Neural progenitor cell (in vitro differentiated cells): ENCODE measurements around the gene DIS3L2. TPM values are rescaled to one million over a fixed set of nuclear protein-coding genes. Genes with fewer than 3 reads are reported as not detected.

Experiments used
- DNase-seq: peaks from one replicate; pipeline ENCODE4 v3.0.0-alpha.2; 2016; ENCODE audit warnings: low spot score
- H2AFZ ChIP-seq: fragments of 200-600 bp; sonication (generic); replicated peaks from 2 replicates; pipeline ENCODE4 v1.6.1; 2016; ENCODE audit warnings: antibody characterized with exemption
- H3F3A ChIP-seq: fragments of 200-600 bp; sonication (generic); 2 replicates; pipeline ENCODE4 v1.6.1; 2016; ENCODE audit warnings: antibody characterized with exemption, low read depth
- H3K27ac ChIP-seq: fragments of 200-600 bp; sonication (generic); 2 replicates; pipeline ENCODE4 v1.5.1; 2016; ENCODE audit warnings: mild to moderate bottlenecking
- H3K27me3 ChIP-seq: fragments of 200-600 bp; sonication (generic); 2 replicates; pipeline ENCODE4 v1.6.1; 2016; ENCODE audit warnings: mild to moderate bottlenecking, moderate library complexity
- H3K36me3 ChIP-seq: fragments of 200-600 bp; sonication (generic); 2 replicates; pipeline ENCODE4 v1.5.1; 2016
- H3K4me1 ChIP-seq: fragments of 200-600 bp; sonication (generic); 2 replicates; pipeline ENCODE4 v1.6.1; 2016; ENCODE audit warnings: mixed run types
- H3K4me2 ChIP-seq: fragments of 200-600 bp; sonication (generic); 2 replicates; pipeline ENCODE4 v1.6.1; 2016
- H3K4me3 ChIP-seq: fragments of 200-600 bp; sonication (generic); 2 replicates; pipeline ENCODE4 v1.5.1; 2016
- H3K79me2 ChIP-seq: fragments of 200-600 bp; sonication (generic); 2 replicates; pipeline ENCODE4 v1.6.1; 2016; ENCODE audit warnings: low read depth
- H3K9ac ChIP-seq: fragments of 200-600 bp; sonication (generic); 2 replicates; pipeline ENCODE4 v1.6.1; 2016
- H3K9me3 ChIP-seq: fragments of 200-600 bp; sonication (generic); 2 replicates; pipeline ENCODE4 v1.5.1; 2016; ENCODE audit warnings: low read depth
- H4K20me1 ChIP-seq: fragments of 200-600 bp; sonication (generic); 2 replicates; pipeline ENCODE4 v1.6.1; 2016; ENCODE audit warnings: low read depth
- H3K27ac Mint-ChIP-seq: 3 replicates; pipeline ENCODE4 v1.8.0; 2021; ENCODE audit warnings: mixed read lengths
- H3K27me3 Mint-ChIP-seq: 2 replicates; pipeline ENCODE4 v1.8.0; 2022; ENCODE audit warnings: low read depth, mild to moderate bottlenecking, inconsistent platforms, moderate library complexity, mixed read lengths; ENCODE audit not compliant: insufficient read depth
- H3K36me3 Mint-ChIP-seq: 3 replicates; pipeline ENCODE4 v1.8.0; 2021; ENCODE audit warnings: mixed read lengths
- H3K4me1 Mint-ChIP-seq: 3 replicates; pipeline ENCODE4 v1.8.0; 2021; ENCODE audit warnings: mixed read lengths
- H3K4me3 Mint-ChIP-seq: 3 replicates; pipeline ENCODE4 v1.8.0; 2021; ENCODE audit warnings: mild to moderate bottlenecking, moderate library complexity, mixed read lengths
- H3K9me3 Mint-ChIP-seq: 3 replicates; pipeline ENCODE4 v1.8.0; 2020; ENCODE audit warnings: mixed read lengths
- EZH2 ChIP-seq: fragments of 200-600 bp; sonication (generic); IDR thresholded peaks from 2 replicates; pipeline ENCODE4 v1.6.1; 2017; ENCODE audit warnings: antibody characterized with exemption, mild to moderate bottlenecking, moderate library complexity
- EZH2phosphoT487 ChIP-seq: fragments of 200-600 bp; sonication (generic); IDR thresholded peaks from 2 replicates; pipeline ENCODE4 v1.6.1; 2017; ENCODE audit warnings: antibody characterized with exemption
- total RNA-seq: library from RNA; depleted of rRNA; stranded (reverse); fragments of >200 nt; gene quantifications from 2 replicates; pipeline ENCODE4 v1.2.3, GENCODE V29; 2015; ENCODE audit warnings: low replicate concordance
- TF ChIP-seq, protein P1 (sequence below): fragments of 200-600 bp; sonication (generic); IDR thresholded peaks from 2 replicates; pipeline ENCODE4 v1.5.1; 2017; ENCODE audit warnings: antibody characterized with exemption, mild to moderate bottlenecking

DIS3L2 gene
- total RNA-seq, 1 donor from 2014 or later: 23.2 TPM

DNA sequence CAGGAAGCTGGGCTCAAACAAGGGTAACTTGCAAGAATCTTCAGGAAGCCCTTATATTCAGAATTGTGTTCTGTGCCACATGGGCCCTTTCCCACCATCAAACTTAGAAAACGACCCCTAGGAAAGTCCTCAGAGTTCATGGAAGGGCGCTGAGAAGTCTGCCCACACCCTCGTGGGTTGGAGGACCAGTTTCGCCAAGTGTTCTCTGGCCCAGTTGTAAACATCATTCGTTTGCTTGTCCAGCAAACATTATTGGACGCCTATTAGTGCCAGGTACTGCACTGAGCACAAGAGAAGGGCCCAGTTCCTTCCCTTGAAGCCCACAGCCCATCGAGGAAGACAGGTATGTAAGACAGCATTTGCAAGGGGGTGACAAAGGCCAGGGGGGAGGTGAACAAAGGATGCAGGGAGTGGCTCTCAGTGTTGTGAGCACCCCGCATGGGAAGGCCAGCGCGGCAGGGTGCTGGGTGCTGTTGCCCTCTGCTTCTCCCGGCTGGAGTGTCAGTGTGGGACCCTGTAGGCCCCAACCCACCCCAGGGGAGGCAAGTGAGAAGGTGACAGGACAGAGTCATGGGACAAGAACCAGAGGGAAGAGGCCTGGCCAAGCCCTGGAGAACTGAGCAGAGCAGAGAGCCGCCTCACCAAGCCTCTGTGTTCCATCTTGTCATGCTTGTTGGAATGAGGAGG lies 356.8 kb downstream of the DIS3L2 start:
- H3K4me1 ChIP-seq: no peaks in the 10 kb centered on the region
- peaks cover 4% of the 10 kb centered on the region for H3K27me3 Mint-ChIP-seq

DNA sequence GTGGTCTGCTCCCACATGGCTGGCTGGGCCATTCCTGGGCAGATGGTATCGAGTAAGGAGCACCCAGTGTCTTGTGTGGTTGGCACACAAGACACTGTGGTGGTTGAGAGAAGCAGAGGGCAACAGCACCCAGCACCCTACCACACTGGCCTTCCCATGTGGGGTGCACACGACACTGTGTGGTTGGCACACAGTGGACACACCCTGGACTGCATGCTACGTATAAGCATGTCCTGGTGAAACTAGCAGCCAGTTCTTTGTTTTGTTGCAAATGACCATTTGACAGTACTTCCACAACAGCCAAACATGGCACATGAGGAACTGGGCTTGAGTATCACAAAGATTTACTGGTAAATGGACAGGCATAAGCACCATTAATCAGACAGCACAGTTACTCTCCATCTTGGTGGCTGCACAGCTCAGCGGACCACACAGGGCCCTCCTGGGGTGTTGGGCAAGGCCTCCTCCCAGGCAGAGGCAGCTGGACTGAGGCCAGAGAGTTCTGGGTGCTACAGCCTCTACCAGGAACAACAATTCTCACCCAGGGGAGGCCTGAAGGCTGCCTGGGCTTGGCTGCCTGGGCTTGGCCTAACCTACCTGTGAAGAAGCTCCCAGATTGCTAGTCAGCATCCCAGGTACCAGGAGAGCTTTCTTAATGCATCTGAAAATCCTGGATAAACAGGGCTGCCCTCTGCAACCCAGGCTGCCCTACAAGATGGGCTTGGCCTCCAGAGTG lies 357.7 kb downstream of the DIS3L2 start:
- Histone ChIP-seq H3K36me3 (no peaks in the 10 kb centered on the region), H3K9ac (no peak overlapping the region), H4K20me1 (peaks cover 2% of the 10 kb centered on the region), H3K9me3 (no peaks in the 10 kb centered on the region), H3K4me1 (no peaks in the 10 kb centered on the region), H3K27me3 (no peaks in the 10 kb centered on the region), H2AFZ (no peak overlapping the region), H3K4me2 (no peak overlapping the region), H3K4me3 (no peak overlapping the region), H3K27ac (no peak overlapping the region), H3F3A (no peaks in the 10 kb centered on the region), H3K79me2 (no peaks in the 10 kb centered on the region)
- Mint-ChIP-seq H3K27me3 (peaks cover 3% of the 10 kb centered on the region), H3K27ac (no peak overlapping the region), H3K4me3 (no peak overlapping the region), H3K4me1 (peaks cover 18% of the 10 kb centered on the region), H3K36me3 (peaks cover 4% of the 10 kb centered on the region), H3K9me3 (peaks cover 5% of the 10 kb centered on the region)
- DNase-seq: no peak
- TF ChIP-seq, protein P1, sequence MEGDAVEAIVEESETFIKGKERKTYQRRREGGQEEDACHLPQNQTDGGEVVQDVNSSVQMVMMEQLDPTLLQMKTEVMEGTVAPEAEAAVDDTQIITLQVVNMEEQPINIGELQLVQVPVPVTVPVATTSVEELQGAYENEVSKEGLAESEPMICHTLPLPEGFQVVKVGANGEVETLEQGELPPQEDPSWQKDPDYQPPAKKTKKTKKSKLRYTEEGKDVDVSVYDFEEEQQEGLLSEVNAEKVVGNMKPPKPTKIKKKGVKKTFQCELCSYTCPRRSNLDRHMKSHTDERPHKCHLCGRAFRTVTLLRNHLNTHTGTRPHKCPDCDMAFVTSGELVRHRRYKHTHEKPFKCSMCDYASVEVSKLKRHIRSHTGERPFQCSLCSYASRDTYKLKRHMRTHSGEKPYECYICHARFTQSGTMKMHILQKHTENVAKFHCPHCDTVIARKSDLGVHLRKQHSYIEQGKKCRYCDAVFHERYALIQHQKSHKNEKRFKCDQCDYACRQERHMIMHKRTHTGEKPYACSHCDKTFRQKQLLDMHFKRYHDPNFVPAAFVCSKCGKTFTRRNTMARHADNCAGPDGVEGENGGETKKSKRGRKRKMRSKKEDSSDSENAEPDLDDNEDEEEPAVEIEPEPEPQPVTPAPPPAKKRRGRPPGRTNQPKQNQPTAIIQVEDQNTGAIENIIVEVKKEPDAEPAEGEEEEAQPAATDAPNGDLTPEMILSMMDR: no peak
- TF ChIP-seq EZH2 (no peak), EZH2phosphoT487 (no peak)

More for the DNA sequence above, 356.8 kb downstream of the DIS3L2 start:
- Histone ChIP-seq H3K4me3 (no peak overlapping the region), H4K20me1 (no peaks in the 10 kb centered on the region), H3K27me3 (no peaks in the 10 kb centered on the region), H3K9ac (no peak overlapping the region), H3K27ac (no peak overlapping the region), H3K9me3 (peaks cover 3% of the 10 kb centered on the region), H3K79me2 (no peaks in the 10 kb centered on the region), H2AFZ (no peak overlapping the region), H3K36me3 (no peaks in the 10 kb centered on the region), H3K4me2 (no peak overlapping the region), H3F3A (no peaks in the 10 kb centered on the region)
- H3K4me1 Mint-ChIP-seq: peaks cover 14% of the 10 kb centered on the region
- H3K9me3 Mint-ChIP-seq: peaks cover 10% of the 10 kb centered on the region
- TF ChIP-seq EZH2phosphoT487 (no peak), EZH2 (no peak)
- TF ChIP-seq, protein P1: no peak
- H3K4me3 Mint-ChIP-seq: no peak overlapping the region
- no peak overlapping the region for H3K27ac Mint-ChIP-seq
- peaks cover 9% of the 10 kb centered on the region for H3K36me3 Mint-ChIP-seq
- no peak for DNase-seq

DNA sequence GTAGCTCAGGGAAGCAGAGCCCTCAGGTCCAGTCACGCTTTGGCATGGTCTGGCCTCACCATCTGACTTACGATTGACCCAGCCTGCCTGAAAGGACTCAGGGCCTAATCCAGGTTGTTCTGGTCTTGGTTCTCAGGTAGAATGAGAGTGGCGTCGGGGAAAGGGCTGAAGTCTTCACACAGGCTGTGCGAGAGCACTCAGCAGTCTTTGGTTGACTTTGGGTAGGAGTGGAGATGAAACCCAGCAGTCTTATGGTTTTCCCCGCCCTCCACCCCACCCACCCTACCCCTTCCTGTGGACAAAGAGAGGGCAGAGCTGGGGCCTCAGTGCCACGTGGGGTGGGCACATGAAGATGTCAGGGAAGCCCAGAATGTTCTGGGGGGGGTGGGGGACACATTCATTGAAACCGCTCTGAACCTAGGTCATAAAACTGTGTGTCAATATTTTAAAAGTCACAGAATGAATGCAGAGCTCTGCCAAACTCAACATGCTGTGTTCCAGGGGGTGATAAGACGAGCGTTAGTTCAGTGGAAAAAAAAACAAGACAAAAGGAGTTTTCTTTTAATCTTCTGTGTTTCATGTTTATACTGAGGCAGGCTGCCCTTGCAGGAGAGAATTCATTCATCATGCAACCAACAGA lies 358.4 kb downstream of the DIS3L2 start:
- H3K9me3 ChIP-seq: no peaks in the 10 kb centered on the region
- H3K4me2 ChIP-seq: no peak overlapping the region
- H3K27ac ChIP-seq: no peak overlapping the region
- no peak for DNase-seq
- H3K9me3 Mint-ChIP-seq: no peaks in the 10 kb centered on the region
- TF ChIP-seq EZH2 (no peak), EZH2phosphoT487 (no peak)
- TF ChIP-seq, protein P1: no peak
- peaks cover 22% of the 10 kb centered on the region for H3K4me1 Mint-ChIP-seq
- no peaks in the 10 kb centered on the region for H3F3A ChIP-seq
- no peak overlapping the region for H3K9ac ChIP-seq
- peak overlapping the region; percentile 63 for H3K27ac Mint-ChIP-seq
- H3K27me3 ChIP-seq: no peaks in the 10 kb centered on the region
- H2AFZ ChIP-seq: no peak overlapping the region
- no peak overlapping the region for H3K4me3 ChIP-seq
- no peaks in the 10 kb centered on the region for H3K36me3 ChIP-seq
- H3K79me2 ChIP-seq: no peaks in the 10 kb centered on the region
- no peak overlapping the region for H3K4me3 Mint-ChIP-seq
- no peaks in the 10 kb centered on the region for H3K4me1 ChIP-seq
- H4K20me1 ChIP-seq: peaks cover 2% of the 10 kb centered on the region
- H3K27me3 Mint-ChIP-seq: peaks cover 2% of the 10 kb centered on the region
- H3K36me3 Mint-ChIP-seq: no peaks in the 10 kb centered on the region
